Colon (tissue), 2 donors: ENCODE measurements around the gene RPL12.

ENCODE experiments used
- FAIRE-seq: peaks from 2 replicates; lab custom pipeline; 2012; peaks lifted over from hg19 to GRCh38; lab: Jason Lieb, UNC
- donor health status: control.
- donor health status: control.

RPL12 gene

DNA sequence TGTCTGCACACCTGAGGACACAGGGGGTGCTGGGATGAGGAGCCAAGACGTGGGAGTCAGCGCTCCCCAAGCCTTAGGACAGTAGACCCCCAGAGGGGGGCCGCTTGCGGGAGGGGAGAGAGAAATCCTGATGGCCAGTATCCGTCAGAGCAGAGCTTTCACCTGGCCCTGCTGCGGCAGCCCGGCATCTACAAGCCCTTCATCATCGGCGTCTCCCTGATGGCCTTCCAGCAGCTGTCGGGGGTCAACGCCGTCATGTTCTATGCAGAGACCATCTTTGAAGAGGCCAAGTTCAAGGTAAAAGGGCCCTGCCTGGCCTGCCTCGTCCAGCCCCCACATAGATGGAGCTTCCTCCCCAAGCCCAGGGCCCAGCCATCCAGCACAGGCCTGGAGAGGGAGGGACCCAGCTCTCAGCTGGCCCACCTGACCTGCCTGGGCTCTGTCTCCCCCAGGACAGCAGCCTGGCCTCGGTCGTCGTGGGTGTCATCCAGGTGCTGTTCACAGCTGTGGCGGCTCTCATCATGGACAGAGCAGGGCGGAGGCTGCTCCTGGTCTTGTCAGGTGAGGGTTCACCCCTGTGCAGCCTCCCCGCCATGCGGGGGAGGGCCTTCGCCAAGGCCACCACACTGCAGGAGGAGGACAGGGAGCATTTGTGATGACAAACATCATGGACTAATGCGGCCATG is 47.6 kb downstream of the RPL12 start:
- no peak for FAIRE-seq

- FAIRE-seq: no peak
Measured at GRCh38 chr9:127402401-127403090, 48.7 kb downstream of the RPL12 start.

DNA sequence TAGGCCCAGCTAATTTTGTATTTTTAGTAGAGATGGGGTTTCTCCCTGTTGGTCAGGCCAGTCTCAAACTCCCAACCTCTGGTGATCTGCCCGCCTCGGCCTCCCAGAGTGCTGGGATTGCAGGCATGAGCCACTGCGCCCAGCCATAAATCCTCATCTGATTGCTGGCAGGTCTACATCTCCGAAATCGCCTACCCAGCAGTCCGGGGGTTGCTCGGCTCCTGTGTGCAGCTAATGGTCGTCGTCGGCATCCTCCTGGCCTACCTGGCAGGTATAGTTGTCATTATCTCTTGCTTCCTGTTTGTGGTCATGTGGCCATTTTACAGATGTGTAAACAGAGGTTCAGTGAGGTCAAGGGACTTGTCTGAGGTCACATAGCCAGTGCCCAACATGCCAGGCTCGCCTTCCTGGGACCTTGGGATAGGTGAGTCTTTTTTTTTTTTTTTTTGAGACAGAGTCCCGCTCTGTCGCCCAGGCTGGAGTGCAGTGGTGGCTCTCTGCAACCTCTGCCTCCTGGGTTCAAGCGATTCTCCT is 51.4 kb downstream of the RPL12 start:
- FAIRE-seq: no peak

- FAIRE-seq: no peak
Measured at GRCh38 chr9:127398715-127399400, 52.3 kb downstream of the RPL12 start.

- FAIRE-seq: no peak
Measured at GRCh38 chr9:127398275-127398647, 52.9 kb downstream of the RPL12 start.
